T47D (cell line): Measurements from ENCODE around the gene TAMALIN.

ENCODE experiments used
- DNase-seq, 2 experiments: peaks; one replicate each; pipeline versions ENCODE4 v3.0.0 to v3.0.0-alpha.2; 2011 to 2012; ENCODE audit warnings: low read depth in 1 of 2, low spot score in 1 of 2
- JUND ChIP-seq: IDR thresholded peaks from 2 replicates; pipeline ENCODE4 v1.6.1; 2012; ENCODE audit warnings: low read depth
- in situ Hi-C: cut with HindIII; loops from 2 replicates; pipeline ENCODE4 v1.10.0; 2016; ENCODE audit warnings: low sequenced_read_pairs, low pct_unique_long_range_greater_than_20kb

TAMALIN gene

GRCh38 chr12:52059582-52060497 is 53.1 kb downstream of the TAMALIN start:
- in situ Hi-C loops, result no loop called here
- no peak for TF ChIP-seq JUND
- DNase-seq, result no peak

GRCh38 chr12:52060498-52061177 is 53.9 kb downstream of the TAMALIN start:
- TF ChIP-seq JUND, result no peak
- no peak for DNase-seq
- in situ Hi-C loops, result no loop called here

GRCh38 chr12:52061470-52062166 is 54.9 kb downstream of the TAMALIN start:
- no peak for DNase-seq
- in situ Hi-C loops, result no loop called here
- no peak for TF ChIP-seq JUND

- TF ChIP-seq JUND, result no peak
- in situ Hi-C loops, result no loop called here
- no peak for DNase-seq
Measured at GRCh38 chr12:52062167-52063081, 55.7 kb downstream of the TAMALIN start.

GRCh38 chr12:52063082-52063924 is 56.6 kb downstream of the TAMALIN start:
- in situ Hi-C loops, result no loop called here
- TF ChIP-seq JUND, result no peak
- no peak for DNase-seq

DNA sequence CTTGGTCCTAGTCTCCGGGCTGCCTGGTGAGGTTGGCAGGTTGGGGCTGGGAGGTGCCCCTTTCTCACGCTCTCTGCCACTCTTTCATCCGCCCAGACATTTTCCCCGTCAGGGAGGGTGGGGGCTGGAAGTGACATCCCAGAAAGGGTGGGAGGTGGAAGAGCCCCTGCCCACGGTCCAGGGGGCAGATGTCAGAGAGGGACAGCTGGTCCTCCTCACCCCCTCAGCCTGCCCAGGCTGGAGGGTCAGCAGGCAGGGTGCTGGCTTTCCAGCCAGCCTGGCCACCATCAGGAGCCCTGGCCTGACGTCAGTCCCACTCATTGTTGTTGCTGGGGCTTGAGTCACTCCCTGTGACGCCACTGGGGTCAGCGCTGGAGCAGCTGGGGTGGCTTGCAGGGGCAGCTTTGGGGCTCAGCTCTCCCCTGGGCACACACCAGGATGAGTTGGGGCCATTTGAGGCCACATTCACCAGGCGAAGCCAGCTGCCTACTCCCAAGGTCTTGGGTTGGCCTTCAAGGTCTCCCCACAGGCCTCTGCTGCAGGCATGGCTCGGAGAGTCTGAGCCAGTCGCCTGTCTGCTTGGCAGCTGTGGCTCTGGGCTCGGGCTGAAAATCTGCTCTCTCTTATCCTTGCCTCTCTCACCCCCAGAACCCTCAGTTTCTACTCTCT is 57.4 kb downstream of the TAMALIN start:
- DNase-seq, result no peak
- in situ Hi-C loops, result no loop called here
- no peak for TF ChIP-seq JUND
